SK-N-SH (cell line): ENCODE measurements around the gene DCAF8. TPM values are rescaled to one million over a fixed set of nuclear protein-coding genes. Genes with fewer than 3 reads are reported as not detected.

Source experiments
- CTCF ChIA-PET: fragments of 300-600, 350-600 bp; formaldehyde crosslinking; extraction: SDS; loops from one replicate; lab custom pipeline; 2021; lab: Yijun Ruan, JAX
- POLR2A ChIA-PET: fragments of 350-600 bp; sonication (Branson Sonifier 250); formaldehyde crosslinking; extraction: SDS; loops from one replicate; lab custom pipeline; 2020; ENCODE audit warnings: antibody characterized with exemption, inconsistent platforms; lab: Yijun Ruan, JAX
- DNase-seq: peaks from one replicate; pipeline ENCODE4 v3.0.0; 2012
- H2AFZ ChIP-seq: fragments of 200-600 bp; sonication (generic); 2 replicates; pipeline ENCODE4 v1.8.1; 2016; ENCODE audit warnings: antibody characterized with exemption, mild to moderate bottlenecking, low read depth
- H3F3A ChIP-seq: fragments of 200-600 bp; sonication (generic); replicated peaks from 2 replicates; pipeline ENCODE3; 2016; ENCODE audit warnings: antibody characterized with exemption, mild to moderate bottlenecking; ENCODE audit not compliant: insufficient read depth
- H3K27ac ChIP-seq, 2 experiments: fragments of 200-500 bp in 1 of 2; fragments of 200-600 bp in 1 of 2; sonication (Bioruptor generic) in 1 of 2; sonication (generic), shearing (Covaris generic) in 1 of 2; 2 replicates each; pipeline versions ENCODE4 v1.5.1 to v1.6.1; 2014 to 2016; ENCODE audit warnings: low read depth in 2 of 2, inconsistent platforms in 1 of 2, low read length in 1 of 2, mild to moderate bottlenecking in 1 of 2, mixed read lengths in 1 of 2
- H3K27me3 ChIP-seq: fragments of 200-600 bp; sonication (generic), shearing (Covaris generic); 2 replicates; pipeline ENCODE4 v1.6.1; 2016; ENCODE audit warnings: mixed run types; ENCODE audit not compliant: insufficient read depth
- H3K36me3 ChIP-seq, 2 experiments: fragments of 200-500 bp in 1 of 2; fragments of 200-600 bp in 1 of 2; sonication (Bioruptor generic) in 1 of 2; sonication (generic) in 1 of 2; replicated peaks in 1 of 2; 2 replicates each; pipeline versions ENCODE3 to v1.5.1; 2014 to 2016; ENCODE audit warnings: low read length in 1 of 2, mild to moderate bottlenecking in 1 of 2; ENCODE audit not compliant: insufficient read depth in 2 of 2, control insufficient read depth in 1 of 2
- H3K4me1 ChIP-seq, 2 experiments: fragments of 200-500 bp in 1 of 2; fragments of 200-600 bp in 1 of 2; sonication (Bioruptor generic) in 1 of 2; sonication (generic), shearing (Covaris generic) in 1 of 2; 2 replicates each; pipeline versions ENCODE4 v1.5.1 to v1.6.1; 2014 to 2016; ENCODE audit warnings: low read depth in 1 of 2, low read length in 1 of 2, mixed run types in 1 of 2; ENCODE audit not compliant: insufficient read depth in 2 of 2, control insufficient read depth in 1 of 2
- H3K4me2 ChIP-seq: fragments of 200-600 bp; sonication (generic), shearing (Covaris generic); 2 replicates; pipeline ENCODE4 v1.6.1; 2017; ENCODE audit warnings: mixed run types
- H3K4me3 ChIP-seq, 2 experiments: fragments of 200-500 bp in 1 of 2; fragments of 200-600 bp in 1 of 2; sonication (Bioruptor generic) in 1 of 2; sonication (generic), shearing (Covaris generic) in 1 of 2; 2 replicates each; pipeline versions ENCODE4 v1.5.1 to v1.8.1; 2014 to 2016; ENCODE audit warnings: low read depth in 2 of 2, inconsistent platforms in 1 of 2, low read length in 1 of 2, mild to moderate bottlenecking in 1 of 2, mixed read lengths in 1 of 2, moderate library complexity in 1 of 2
- H3K79me2 ChIP-seq: fragments of 200-600 bp; sonication (generic); 2 replicates; pipeline ENCODE4 v1.8.1; 2017; ENCODE audit warnings: mild to moderate bottlenecking; ENCODE audit not compliant: insufficient read depth
- H3K9ac ChIP-seq: fragments of 200-600 bp; sonication (generic); 2 replicates; pipeline ENCODE4 v1.6.1; 2017; ENCODE audit warnings: mixed run types
- H3K9me2 ChIP-seq: fragments of 200-600 bp; sonication (generic); 2 replicates; pipeline ENCODE4 v1.6.1; 2017; ENCODE audit warnings: mixed run types
- H3K9me3 ChIP-seq: fragments of 200-600 bp; sonication (generic); 2 replicates; pipeline ENCODE4 v1.6.1; 2017; ENCODE audit warnings: mixed run types, mild to moderate bottlenecking, moderate library complexity
- H4K20me1 ChIP-seq: fragments of 200-600 bp; sonication (generic); 2 replicates; pipeline ENCODE4 v1.6.1; 2017; ENCODE audit warnings: mild to moderate bottlenecking, mixed run types; ENCODE audit not compliant: insufficient read depth
- CTCF ChIP-seq: fragments of 200-600 bp; sonication (generic); IDR thresholded peaks from 2 replicates; pipeline ENCODE4 v1.6.1; 2017; ENCODE audit warnings: antibody characterized with exemption, mild to moderate bottlenecking, moderate library complexity
- ELF1 ChIP-seq: IDR thresholded peaks from 2 replicates; pipeline ENCODE4 v1.4.0; 2012
- FOSL2 ChIP-seq: IDR thresholded peaks from 2 replicates; pipeline ENCODE4 v1.4.0; 2012; ENCODE audit warnings: low read depth, mild to moderate bottlenecking, moderate library complexity, borderline replicate concordance
- FOXM1 ChIP-seq: IDR thresholded peaks from 2 replicates; pipeline ENCODE4 v1.4.0; 2012; ENCODE audit warnings: low read depth, mild to moderate bottlenecking
- IRF3 ChIP-seq: fragments of 150-350 bp; IDR thresholded peaks from 2 replicates; pipeline ENCODE4 v1.6.1; 2016; ENCODE audit warnings: mild to moderate bottlenecking, low read depth, low read length
- JUND ChIP-seq: IDR thresholded peaks from 2 replicates; pipeline ENCODE4 v1.4.0; 2012
- MAX ChIP-seq: IDR thresholded peaks from 2 replicates; pipeline ENCODE4 v1.4.0; 2012; ENCODE audit warnings: low read depth
- MEF2A ChIP-seq: IDR thresholded peaks from 2 replicates; pipeline ENCODE4 v1.4.0; 2012; ENCODE audit warnings: low read depth, borderline replicate concordance
- MXI1 ChIP-seq: IDR thresholded peaks from 2 replicates; pipeline ENCODE4 v1.6.1; 2012; ENCODE audit warnings: mild to moderate bottlenecking, low read depth, low read length, improper control_type of control experiment
- NRF1 ChIP-seq: IDR thresholded peaks from 2 replicates; pipeline ENCODE4 v1.6.1; 2012; ENCODE audit warnings: low read depth, mild to moderate bottlenecking, low read length
- REST ChIP-seq: IDR thresholded peaks from 2 replicates; pipeline ENCODE4 v1.6.1; 2012; ENCODE audit warnings: mild to moderate bottlenecking, low read depth, low read length, moderate library complexity
- USF2 ChIP-seq: fragments of 150-350 bp; IDR thresholded peaks from 2 replicates; pipeline ENCODE4 v1.6.1; 2017; ENCODE audit warnings: antibody characterized with exemption, low read length, low read depth, borderline replicate concordance
- YY1 ChIP-seq: IDR thresholded peaks from 2 replicates; pipeline ENCODE4 v1.4.0; 2012; ENCODE audit warnings: low read depth, mild to moderate bottlenecking
- WGBS: methylation state at CpG from one replicate; pipeline ENCODE4 v1.1.6; 2017; ENCODE audit warnings: low lambda C conversion rate; 5-methylcytosine and 5-hydroxymethylcytosine counted together
- polyA plus RNA-seq, 3 experiments: library from polyadenylated mRNA; depleted of rRNA; stranded (reverse); fragments of >200 nt; gene quantifications; 2 replicates each; pipeline ENCODE4 v1.2.3, GENCODE V29; 2012

Gene DCAF8
- polyA plus RNA-seq, 1 of the 3 experiments (the other 2 are of a cell fraction): 108 TPM

GRCh38 chr1:160238408-160238807 lies 23.9 kb downstream of the DCAF8 start:
- Histone ChIP-seq H3K4me3 (no peak overlapping the region), H3K79me2 (peaks cover 17% of the 10 kb centered on the region; the same call in 1 of the 2 replicates), H3K27ac (no peak overlapping the region), H3K4me1 (no peaks in the 10 kb centered on the region), H3K9me3 (no peaks in the 10 kb centered on the region), H4K20me1 (no peaks in the 10 kb centered on the region; the same call in 1 of the 2 replicates), H3F3A (no peaks in the 10 kb centered on the region), H3K9me2 (no peaks in the 10 kb centered on the region), H3K4me2 (no peak overlapping the region), H2AFZ (no peak overlapping the region), H3K27me3 (no peaks in the 10 kb centered on the region), H3K9ac (no peak overlapping the region), H3K36me3 (peaks cover 75 to 76% of the 10 kb centered on the region in 2 experiments)
- TF ChIP-seq JUND (no peak), MAX (no peak), USF2 (no peak), FOXM1 (no peak), CTCF (no peak), YY1 (no peak), IRF3 (no peak), MXI1 (no peak), ELF1 (no peak), REST (no peak), NRF1 (no peak), FOSL2 (no peak), MEF2A (no peak)
- POLR2A ChIA-PET: no interaction called here
- CTCF ChIA-PET: interaction anchor here (0.9 to 26.9 kb wide), 7 partner anchors 13 to 153 kb away, joined by 3 to 293 read pairs (median 6); partner anchors contain the start of gene CASQ1
- 91% methylated on average over 5 of the region's 5 CpGs for WGBS
- no peak for DNase-seq
